A172 (cell line): ENCODE results near the gene NELL2. TPM values are rescaled to one million over a fixed set of nuclear protein-coding genes. Genes with fewer than 3 reads are reported as not detected.
"Not testable (repeated sequence)": the region's sequence is repeated elsewhere in the genome, so short reads cannot be mapped to it uniquely, and the experiment has no call there.

ENCODE experiments used
- DNase-seq: peaks from one replicate; pipeline ENCODE4 v3.0.0-alpha.2; 2015; ENCODE audit warnings: low spot score
- total RNA-seq: library from RNA; depleted of rRNA; stranded (reverse); fragments of >200 nt; shearing (Covaris generic); gene quantifications from 2 replicates; pipeline ENCODE4 v1.2.3, GENCODE V29; 2014

Gene NELL2
- total RNA-seq, 1 experiment from 2014 or later = 3.8 TPM

DNA sequence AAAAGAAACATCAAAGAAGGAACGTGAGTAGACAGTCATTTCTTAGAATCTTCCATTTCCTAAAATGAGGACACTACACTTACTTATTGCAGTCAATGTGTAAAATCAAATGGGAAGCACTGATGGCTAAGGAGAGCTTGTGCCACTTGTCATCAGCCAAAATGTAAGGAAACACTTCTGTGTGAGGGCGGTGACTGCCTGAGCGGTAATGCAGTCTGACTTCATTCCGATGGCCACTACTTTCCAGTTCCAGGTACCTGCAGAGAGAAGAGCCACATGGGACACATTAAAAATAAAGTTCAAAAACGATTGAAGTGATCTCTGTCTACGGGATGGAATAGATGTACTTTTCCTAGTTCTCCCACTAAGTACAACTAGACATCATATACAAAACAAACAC, 96.3 kb downstream of the NELL2 start:
- no peak for DNase-seq

- DNase-seq = no peak
Observed at GRCh38 chr12:44778863-44779262, 97.3 kb downstream of the NELL2 start.

DNA sequence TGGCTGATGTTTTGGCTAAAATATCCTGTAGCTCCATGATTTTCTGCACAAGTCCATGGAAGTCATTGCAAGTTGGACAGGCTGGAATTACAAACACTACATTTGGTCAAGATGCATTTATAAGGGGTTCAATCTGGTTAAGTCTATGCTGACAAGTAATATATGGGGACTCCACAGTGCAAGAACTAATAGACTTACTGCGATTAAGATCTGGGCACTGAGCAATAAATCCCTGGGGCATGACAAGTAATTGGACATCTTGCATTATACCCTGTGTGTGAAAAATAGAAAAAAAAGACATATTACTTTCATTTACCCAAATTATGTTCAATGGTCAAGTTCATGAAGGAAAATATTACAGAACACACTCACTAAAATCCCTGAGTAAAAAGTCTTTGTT, 99.1 kb downstream of the NELL2 start:
- DNase-seq = no peak

DNA sequence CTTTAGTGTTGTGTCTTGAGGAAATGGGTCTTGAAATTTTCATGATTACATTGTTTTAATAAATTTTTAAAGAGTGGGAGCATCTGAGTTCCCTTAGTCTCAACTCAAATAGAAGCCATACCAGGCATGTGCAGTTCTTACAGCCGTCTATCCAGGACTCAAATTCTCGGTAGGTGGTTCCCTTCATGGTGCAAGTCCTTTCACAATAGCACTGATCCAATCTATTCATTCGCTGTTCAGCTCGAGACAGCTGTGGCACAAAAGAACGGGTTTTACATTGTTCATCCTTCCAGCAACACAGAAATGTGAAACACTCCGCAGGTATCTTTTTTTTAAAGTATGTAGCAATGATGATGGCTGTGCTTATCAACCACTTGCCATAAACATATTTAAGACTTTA, 100.2 kb downstream of the NELL2 start:
- no peak for DNase-seq

GRCh38 chr12:44774815-44775411, 101.2 kb downstream of the NELL2 start:
- DNase-seq = no peak

GRCh38 chr12:44771485-44772021, 104.6 kb downstream of the NELL2 start:
- no peak for DNase-seq

- DNase-seq = no peak
Observed at GRCh38 chr12:44765796-44766195, 110.3 kb downstream of the NELL2 start.

DNA sequence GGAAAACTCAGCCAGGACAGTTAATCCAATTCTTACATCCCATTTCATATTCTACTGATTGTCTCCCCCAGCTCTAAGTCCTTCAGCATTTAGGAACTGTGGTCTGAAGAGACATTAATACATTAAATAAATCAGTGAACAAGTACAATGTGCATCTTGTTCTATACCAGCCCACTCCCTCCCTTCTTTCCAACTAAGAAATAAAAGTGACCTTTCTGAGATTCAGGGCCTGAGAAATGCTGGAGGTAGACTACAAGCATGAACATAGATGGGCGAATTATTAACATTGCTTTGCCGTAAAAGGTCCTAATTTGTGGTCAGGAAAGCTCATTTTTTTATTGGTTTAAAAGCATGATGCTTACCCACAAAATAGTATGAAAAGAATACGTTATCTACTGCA, 113.1 kb downstream of the NELL2 start:
- no peak for DNase-seq

- DNase-seq = no peak
Observed at GRCh38 chr12:44759289-44759688, 116.8 kb downstream of the NELL2 start.

- no peak for DNase-seq
Observed at GRCh38 chr12:44750468-44750867, 125.6 kb downstream of the NELL2 start.

GRCh38 chr12:44749566-44749965, 126.5 kb downstream of the NELL2 start:
- no peak for DNase-seq

DNA sequence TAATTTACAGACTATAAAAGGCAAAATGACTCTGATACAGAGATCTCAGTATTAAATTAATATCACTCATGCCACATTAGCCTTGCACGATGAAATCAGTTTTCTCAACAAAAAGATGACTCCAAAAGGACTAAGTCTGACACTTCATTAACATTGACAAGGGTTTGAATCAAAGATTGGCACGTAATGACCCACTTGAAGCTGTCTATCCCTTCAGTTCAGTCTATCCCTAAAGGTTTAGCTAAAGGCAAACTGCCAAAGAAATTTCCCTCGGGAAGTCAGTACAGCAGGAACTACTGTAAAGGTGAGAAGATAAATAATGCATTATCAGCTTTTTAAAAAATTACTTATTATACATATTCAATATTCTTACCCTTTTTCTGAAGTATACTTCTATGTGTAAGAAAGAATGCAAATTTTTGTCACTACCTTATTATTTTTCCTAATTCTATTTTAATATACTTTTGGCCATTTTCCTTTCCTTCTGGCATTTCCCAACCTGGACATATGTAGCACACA, 127.1 kb downstream of the NELL2 start:
- no peak for DNase-seq

- not testable (repeated sequence) for DNase-seq
Observed at GRCh38 chr12:44741292-44741980, 134.7 kb downstream of the NELL2 start.

DNA sequence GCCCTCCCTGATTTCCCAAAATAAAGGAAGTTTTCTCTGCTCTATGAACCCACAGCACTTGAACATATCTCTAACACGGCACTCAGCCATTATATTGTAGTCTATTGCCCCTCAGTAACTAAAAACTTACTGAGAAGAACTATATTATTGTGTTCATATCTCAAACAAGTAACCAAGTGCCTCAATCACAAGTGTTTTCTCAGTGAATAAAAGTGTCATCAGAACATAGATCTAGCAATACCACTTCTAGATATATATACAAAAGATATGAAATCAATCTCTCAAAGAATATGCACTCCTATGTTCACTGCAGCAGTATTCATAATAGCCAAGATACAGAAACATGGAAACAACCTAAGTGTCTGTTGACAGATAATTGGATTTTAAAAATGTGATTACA, 138.1 kb downstream of the NELL2 start:
- no peak for DNase-seq

DNA sequence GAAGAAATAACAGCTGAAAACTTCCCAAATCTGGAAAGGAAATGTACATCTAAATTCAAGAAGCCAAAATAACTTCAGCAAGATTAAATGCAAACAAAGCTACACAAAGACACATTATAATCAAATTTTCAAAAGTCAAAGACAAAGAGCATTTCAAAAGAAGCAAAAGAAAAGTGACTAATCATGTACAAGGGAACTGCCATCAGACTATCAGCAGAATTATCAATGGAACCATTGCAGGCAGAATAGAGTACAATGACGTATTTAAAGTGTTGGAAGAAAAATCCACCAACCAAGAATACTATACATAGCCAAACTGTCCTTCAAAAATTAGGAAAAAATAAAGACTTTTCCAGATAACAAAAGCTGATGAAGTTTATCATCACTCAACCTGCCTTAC, 147.5 kb downstream of the NELL2 start:
- DNase-seq = no peak

- DNase-seq = no peak
Observed at GRCh38 chr12:44720265-44720664, 155.8 kb downstream of the NELL2 start.

DNA sequence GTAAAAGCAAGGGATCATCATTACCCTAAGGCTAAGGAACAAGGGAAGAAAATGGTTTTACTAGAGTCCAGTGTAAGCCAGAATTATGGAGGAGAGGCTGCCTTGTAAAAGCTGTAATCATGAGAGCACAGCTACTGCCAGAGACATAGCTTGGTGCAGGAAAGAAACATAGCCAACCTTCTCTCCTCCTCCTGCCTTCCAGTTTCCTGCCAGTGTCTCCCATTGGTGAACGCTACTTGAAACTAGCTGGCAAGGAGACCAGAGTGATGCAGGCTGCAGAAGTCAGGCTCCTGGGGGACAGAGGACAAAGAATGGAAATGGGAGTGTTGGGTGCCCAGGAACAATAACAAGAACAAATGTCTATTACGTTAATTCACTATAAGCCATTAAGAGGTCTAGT, 158.5 kb downstream of the NELL2 start:
- no peak for DNase-seq

GRCh38 chr12:44716711-44717110, 159.4 kb downstream of the NELL2 start:
- no peak for DNase-seq

GRCh38 chr12:44711736-44712135, 164.4 kb downstream of the NELL2 start:
- no peak for DNase-seq

GRCh38 chr12:44709166-44709565, 166.9 kb downstream of the NELL2 start:
- peak; percentile 1 for DNase-seq

- no peak for DNase-seq
Observed at GRCh38 chr12:44708218-44708617, 167.9 kb downstream of the NELL2 start.

GRCh38 chr12:44703182-44703910, 172.8 kb downstream of the NELL2 start:
- no peak for DNase-seq

DNA sequence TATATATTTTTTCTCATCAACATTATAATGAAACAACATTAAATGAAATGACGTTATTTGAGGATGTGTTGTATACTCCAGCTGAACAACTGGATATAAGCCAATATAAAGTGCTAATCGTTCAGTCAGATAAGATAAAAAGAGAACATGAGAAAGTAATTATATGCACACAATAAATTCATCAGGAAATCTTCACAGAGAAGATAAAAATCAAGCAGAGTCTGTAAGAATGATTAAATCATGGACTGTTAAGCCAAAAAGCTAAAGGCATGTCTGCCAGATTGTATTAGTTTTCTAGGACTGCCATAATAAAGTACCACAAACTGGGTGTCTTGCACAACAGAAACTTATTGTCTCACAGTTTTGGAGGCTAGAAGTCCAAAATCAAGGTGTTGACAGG, 178.6 kb downstream of the NELL2 start:
- DNase-seq = no peak
